ENCODE results near the gene TAF11L11. TPM values are rescaled to one million over a fixed set of nuclear protein-coding genes. Genes with fewer than 3 reads are reported as not detected.
"Not testable (repeated sequence)": the region's sequence is repeated elsewhere in the genome, so short reads cannot be mapped to it uniquely, and the experiment has no call there.

Gene TAF11L11
- total RNA-seq, 1 experiment from 2014 or later, result not detected

DNA sequence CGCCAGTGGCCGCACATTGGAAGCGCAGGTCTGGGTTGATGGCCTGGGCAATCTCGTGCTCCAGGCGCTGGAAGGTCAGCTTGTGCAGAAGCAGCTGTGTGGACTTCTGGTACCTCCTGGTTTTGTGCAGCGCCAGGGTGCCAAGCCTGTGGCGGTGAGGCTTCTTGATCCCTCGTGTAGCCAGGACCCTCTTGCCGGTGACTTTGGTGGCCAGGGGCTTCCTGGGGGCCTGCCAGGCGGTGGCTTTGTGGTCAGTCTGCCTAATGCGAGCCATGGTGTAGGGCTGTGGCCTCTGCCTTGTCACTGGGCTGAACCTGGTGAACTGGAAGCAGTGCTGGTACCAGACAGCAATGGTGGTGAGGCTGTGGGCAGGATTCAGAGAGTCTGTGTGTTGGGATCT, 21.7 kb downstream of the TAF11L11 start:
- Histone ChIP-seq H2BK120ac (ENCODE audit: low read depth, low read length, poor library complexity, severe bottlenecking) (no peak overlapping the region), H4K20me1 (ENCODE audit: control insufficient read depth, insufficient read depth, insufficient read length) (no peaks in the 10 kb centered on the region), H3K4ac (ENCODE audit: low read depth, low read length) (no peak overlapping the region), H3K4me1 (ENCODE audit: insufficient read depth, low read length) (no peaks in the 10 kb centered on the region), H2BK12ac (ENCODE audit: insufficient read length, low read depth, low read length) (no peak overlapping the region), H3K9ac (ENCODE audit: extremely low read depth, insufficient read length, low read length) (no peak overlapping the region), H2AK5ac (ENCODE audit: insufficient read length, low read length) (no peak overlapping the region), H4K5ac (ENCODE audit: insufficient read length, low read depth, low read length) (no peak overlapping the region), H4K91ac (ENCODE audit: insufficient read length, low read depth, low read length) (no peak overlapping the region), H3K23ac (ENCODE audit: insufficient read length, low read depth, low read length) (no peak overlapping the region), H4K8ac (replicated peaks; ENCODE audit: insufficient read length, low read depth, low read length) (no peak overlapping the region), H3K56ac (ENCODE audit: insufficient read length, low read depth, low read length) (no peak overlapping the region), H3K4me2 (ENCODE audit: insufficient read depth, insufficient read length, low read length) (no peak overlapping the region), H3K9me3 (ENCODE audit: control insufficient read depth, low read depth, low read length) (no peaks in the 10 kb centered on the region), H3K79me1 (ENCODE audit: insufficient read depth, low read depth, low read length, poor library complexity, severe bottlenecking) (no peaks in the 10 kb centered on the region), H2BK20ac (ENCODE audit: low read depth, low read length, poor library complexity, severe bottlenecking) (no peak overlapping the region), H3K23me2 (ENCODE audit: insufficient read length, low read depth, low read length, poor library complexity, severe bottlenecking) (no peaks in the 10 kb centered on the region), H3K14ac (ENCODE audit: insufficient read depth, low read length) (no peak overlapping the region), H2AFZ (ENCODE audit: low read length) (no peak overlapping the region), H3K27me3 (ENCODE audit: insufficient read depth, low read length) (no peaks in the 10 kb centered on the region), H2BK5ac (ENCODE audit: insufficient read length, low read length) (no peak overlapping the region), H3K18ac (ENCODE audit: insufficient read length, low read depth, low read length) (no peak overlapping the region), H3K27ac (ENCODE audit: insufficient read length, low read depth, low read length) (no peak overlapping the region), H3K79me2 (ENCODE audit: insufficient read depth, low read length) (no peaks in the 10 kb centered on the region), H2BK15ac (ENCODE audit: low read depth, low read length) (no peak overlapping the region), H3T11ph (ENCODE audit: low read length) (no peak overlapping the region)
- no peaks in the 10 kb centered on the region for H3K27me3 Mint-ChIP-seq (ENCODE audit: low read depth)
- H3K4me1 Mint-ChIP-seq, result no peaks in the 10 kb centered on the region
- no peaks in the 10 kb centered on the region; a peak in 1 of 5 replicates for H3K9me3 Mint-ChIP-seq
- H3K4me3 Mint-ChIP-seq, result no peak overlapping the region
- WGBS (ENCODE audit: extremely low coverage, insufficient read length, low lambda C conversion rate), result no CpG with 5 or more reads among the region's 11 CpGs
- TF ChIP-seq, protein P1, sequence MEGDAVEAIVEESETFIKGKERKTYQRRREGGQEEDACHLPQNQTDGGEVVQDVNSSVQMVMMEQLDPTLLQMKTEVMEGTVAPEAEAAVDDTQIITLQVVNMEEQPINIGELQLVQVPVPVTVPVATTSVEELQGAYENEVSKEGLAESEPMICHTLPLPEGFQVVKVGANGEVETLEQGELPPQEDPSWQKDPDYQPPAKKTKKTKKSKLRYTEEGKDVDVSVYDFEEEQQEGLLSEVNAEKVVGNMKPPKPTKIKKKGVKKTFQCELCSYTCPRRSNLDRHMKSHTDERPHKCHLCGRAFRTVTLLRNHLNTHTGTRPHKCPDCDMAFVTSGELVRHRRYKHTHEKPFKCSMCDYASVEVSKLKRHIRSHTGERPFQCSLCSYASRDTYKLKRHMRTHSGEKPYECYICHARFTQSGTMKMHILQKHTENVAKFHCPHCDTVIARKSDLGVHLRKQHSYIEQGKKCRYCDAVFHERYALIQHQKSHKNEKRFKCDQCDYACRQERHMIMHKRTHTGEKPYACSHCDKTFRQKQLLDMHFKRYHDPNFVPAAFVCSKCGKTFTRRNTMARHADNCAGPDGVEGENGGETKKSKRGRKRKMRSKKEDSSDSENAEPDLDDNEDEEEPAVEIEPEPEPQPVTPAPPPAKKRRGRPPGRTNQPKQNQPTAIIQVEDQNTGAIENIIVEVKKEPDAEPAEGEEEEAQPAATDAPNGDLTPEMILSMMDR (conservative IDR thresholded peaks at IDR 0.05), result no peak
- H3K27ac Mint-ChIP-seq, result no peak overlapping the region
- DNase-seq, result no peak
- no peaks in the 10 kb centered on the region for H3K36me3 Mint-ChIP-seq (ENCODE audit: insufficient read depth in 1 of 3, low read depth in 3 of 3)

DNA sequence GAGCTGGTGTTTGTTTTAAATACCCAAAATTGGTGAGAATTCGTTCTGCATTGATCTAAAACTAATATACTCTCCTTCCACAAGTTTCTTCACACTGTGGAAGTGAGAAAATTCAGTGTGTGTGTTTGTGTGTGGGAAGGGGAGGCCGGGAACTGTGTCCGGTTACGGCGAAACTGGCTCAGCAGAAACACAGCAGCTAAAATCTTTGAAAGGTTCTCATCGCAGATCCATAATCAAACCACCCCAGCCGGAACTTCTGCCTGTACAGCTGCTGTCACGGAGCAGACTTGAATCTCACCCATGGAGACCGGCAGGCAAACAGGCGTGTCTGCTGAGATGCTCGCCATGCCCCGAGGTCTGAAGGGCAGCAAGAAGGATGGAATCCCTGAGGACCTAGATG, 27.8 kb downstream of the TAF11L11 start, which contains the start of gene TAF11L13:
Gene TAF11L13, plus strand, starts transcription at position 301 of the 400 bp plus-strand sequence.
- not testable (repeated sequence) for H3K27ac ChIP-seq (ENCODE audit: insufficient read length, low read depth, low read length); H4K8ac ChIP-seq (replicated peaks; ENCODE audit: insufficient read length, low read depth, low read length); H4K91ac ChIP-seq (ENCODE audit: insufficient read length, low read depth, low read length); H3K23me2 ChIP-seq (ENCODE audit: insufficient read length, low read depth, low read length, poor library complexity, severe bottlenecking); H3T11ph ChIP-seq (ENCODE audit: low read length); H3K27me3 Mint-ChIP-seq (ENCODE audit: low read depth); H3K4ac ChIP-seq (ENCODE audit: low read depth, low read length); H3K4me2 ChIP-seq (ENCODE audit: insufficient read depth, insufficient read length, low read length); H3K18ac ChIP-seq (ENCODE audit: insufficient read length, low read depth, low read length); H3K27ac Mint-ChIP-seq; H3K14ac ChIP-seq (ENCODE audit: insufficient read depth, low read length); DNase-seq; H2BK15ac ChIP-seq (ENCODE audit: low read depth, low read length); H3K79me2 ChIP-seq (ENCODE audit: insufficient read depth, low read length); H4K5ac ChIP-seq (ENCODE audit: insufficient read length, low read depth, low read length); H3K56ac ChIP-seq (ENCODE audit: insufficient read length, low read depth, low read length); H4K20me1 ChIP-seq (ENCODE audit: control insufficient read depth, insufficient read depth, insufficient read length); H3K36me3 Mint-ChIP-seq (ENCODE audit: insufficient read depth in 1 of 3, low read depth in 3 of 3); H3K9me3 Mint-ChIP-seq; H2BK120ac ChIP-seq (ENCODE audit: low read depth, low read length, poor library complexity, severe bottlenecking); H3K4me1 ChIP-seq (ENCODE audit: insufficient read depth, low read length); H2BK5ac ChIP-seq (ENCODE audit: insufficient read length, low read length); H2AFZ ChIP-seq (ENCODE audit: low read length); H3K27me3 ChIP-seq (ENCODE audit: insufficient read depth, low read length); H2BK20ac ChIP-seq (ENCODE audit: low read depth, low read length, poor library complexity, severe bottlenecking); H3K9me3 ChIP-seq (ENCODE audit: control insufficient read depth, low read depth, low read length); H2AK5ac ChIP-seq (ENCODE audit: insufficient read length, low read length); H2BK12ac ChIP-seq (ENCODE audit: insufficient read length, low read depth, low read length); H3K9ac ChIP-seq (ENCODE audit: extremely low read depth, insufficient read length, low read length); H3K23ac ChIP-seq (ENCODE audit: insufficient read length, low read depth, low read length); H3K4me1 Mint-ChIP-seq; H3K79me1 ChIP-seq (ENCODE audit: insufficient read depth, low read depth, low read length, poor library complexity, severe bottlenecking); H3K4me3 Mint-ChIP-seq
- no CpG with 5 or more reads among the region's 12 CpGs for WGBS (ENCODE audit: extremely low coverage, insufficient read length, low lambda C conversion rate)
